Prostate gland (tissue), 2 donors: ENCODE measurements around the gene RUSF1. TPM values are rescaled to one million over a fixed set of nuclear protein-coding genes. Genes with fewer than 3 reads are reported as not detected.

Source experiments
- DNase-seq: peaks from one replicate; pipeline ENCODE4 v3.0.0-alpha.2; 2019; ENCODE audit warnings: low spot score
- H3K27ac ChIP-seq, 2 donors: fragments of 200-600 bp; sonication (generic); 2 replicates each; pipeline ENCODE4 v1.5.1; 2017 to 2019
- H3K27me3 ChIP-seq: fragments of 200-600 bp; sonication (generic); replicated peaks from 2 replicates; pipeline ENCODE4 v1.5.1; 2019; ENCODE audit not compliant: insufficient read depth
- H3K36me3 ChIP-seq, 2 donors: fragments of 200-600 bp; sonication (generic); 1 replicate in 1 of 2; 2 replicates in 1 of 2; pipeline versions ENCODE4 v1.5.1 to v1.8.1; 2017 to 2019
- H3K4me1 ChIP-seq: fragments of 200-600 bp; sonication (generic); replicated peaks from 2 replicates; pipeline ENCODE4 v1.5.1; 2019
- H3K4me3 ChIP-seq, 2 donors: fragments of 200-600 bp; sonication (generic); 2 replicates each; pipeline ENCODE4 v1.5.1; 2017 to 2019
- H3K9me3 ChIP-seq: fragments of 200-600 bp; sonication (generic); 2 replicates; pipeline ENCODE4 v1.5.1; 2017
- CTCF ChIP-seq, 4 experiments: fragments of 200-600 bp in 2 of 4; fragments of 450-650 bp in 2 of 4; sonication (generic) in 2 of 4; IDR thresholded peaks; 1 replicate in 3 of 4; 2 replicates in 1 of 4; pipeline ENCODE4 v1.5.1; 2016 to 2019; ENCODE audit warnings: antibody characterized with exemption in 4 of 4, mild to moderate bottlenecking in 2 of 4, moderate library complexity in 2 of 4
- POLR2A ChIP-seq: fragments of 450-650 bp; IDR thresholded peaks from one replicate; pipeline ENCODE4 v1.6.1; 2016; ENCODE audit warnings: antibody characterized with exemption, mild to moderate bottlenecking
- POLR2AphosphoS5 ChIP-seq: sonication (generic); formaldehyde crosslinking; IDR thresholded peaks from one replicate; pipeline ENCODE4 v1.6.1; 2017; ENCODE audit warnings: antibody characterized with exemption
- WGBS: methylation state at CpG from one replicate; pipeline ENCODE4 v1.1.5; 2018; 5-methylcytosine and 5-hydroxymethylcytosine counted together
- intact Hi-C: fragments of 100-400 bp; cut with DNase I; formaldehyde crosslinking; loops from one replicate; pipeline ENCODE4 v1.14.2; 2022
- total RNA-seq, 2 donors: library from RNA; depleted of rRNA; stranded (reverse); fragments of >200 nt; gene quantifications; one replicate each; pipeline ENCODE4 v1.1.0, GENCODE V29; 2016

RUSF1 gene
- total RNA-seq, 2 donors from 2014 or later, result 142 to 153 TPM

GRCh38 chr16:31458073-31458843 lies 49.9 kb downstream of the RUSF1 start:
- Histone ChIP-seq H3K9me3 (no peaks in the 10 kb centered on the region), H3K27ac (peak overlapping the region; percentile 98 to 99), H3K4me1 (peaks cover 20% of the 10 kb centered on the region), H3K27me3 (no peaks in the 10 kb centered on the region), H3K4me3 (peak overlapping the region; percentile 75 to 85), H3K36me3 (no peaks in the 10 kb centered on the region)
- WGBS, result 1% methylated on average over 36 of the region's 42 CpGs
- no peak for TF ChIP-seq POLR2AphosphoS5
- peak in 2 of 4 experiments; percentile 21 for TF ChIP-seq CTCF (IDR thresholded peaks at IDR 0.05)
- no peak for DNase-seq
- intact Hi-C loops, result loop anchor here (5.0 kb wide), 1 partner anchor 426 kb away; the partner anchor contains the start of gene STX4

GRCh38 chr16:31456988-31457360 lies 51.2 kb downstream of the RUSF1 start:
- H3K4me3 ChIP-seq, result no peak overlapping the region
- DNase-seq, result no peak
- intact Hi-C loops, result loop anchor here (5.0 kb wide), 1 partner anchor 425 kb away; the partner anchor contains the start of gene STX4
- TF ChIP-seq CTCF (IDR thresholded peaks at IDR 0.05), result no peak
- TF ChIP-seq POLR2AphosphoS5, result no peak
- no peak for TF ChIP-seq POLR2A
- H3K27me3 ChIP-seq, result no peaks in the 10 kb centered on the region
- H3K27ac ChIP-seq, result no peak overlapping the region
- 79% methylated on average over 8 of the region's 8 CpGs for WGBS
- no peaks in the 10 kb centered on the region for H3K36me3 ChIP-seq
- H3K9me3 ChIP-seq, result no peaks in the 10 kb centered on the region
- peaks cover 20% of the 10 kb centered on the region for H3K4me1 ChIP-seq

GRCh38 chr16:31455601-31456314 lies 52.4 kb downstream of the RUSF1 start:
- DNase-seq, result no peak
- intact Hi-C loops, result loop anchor here (5.0 kb wide), 1 partner anchor 423 kb away; the partner anchor contains the start of gene STX4
- Histone ChIP-seq H3K4me3 (no peak overlapping the region), H3K27me3 (no peaks in the 10 kb centered on the region), H3K4me1 (peaks cover 26% of the 10 kb centered on the region), H3K27ac (no peak overlapping the region), H3K9me3 (no peaks in the 10 kb centered on the region), H3K36me3 (no peaks in the 10 kb centered on the region)
- 69% methylated on average over 17 of the region's 17 CpGs for WGBS
- TF ChIP-seq POLR2AphosphoS5, result no peak
- TF ChIP-seq CTCF (IDR thresholded peaks at IDR 0.05), result no peak
- TF ChIP-seq POLR2A, result no peak

DNA sequence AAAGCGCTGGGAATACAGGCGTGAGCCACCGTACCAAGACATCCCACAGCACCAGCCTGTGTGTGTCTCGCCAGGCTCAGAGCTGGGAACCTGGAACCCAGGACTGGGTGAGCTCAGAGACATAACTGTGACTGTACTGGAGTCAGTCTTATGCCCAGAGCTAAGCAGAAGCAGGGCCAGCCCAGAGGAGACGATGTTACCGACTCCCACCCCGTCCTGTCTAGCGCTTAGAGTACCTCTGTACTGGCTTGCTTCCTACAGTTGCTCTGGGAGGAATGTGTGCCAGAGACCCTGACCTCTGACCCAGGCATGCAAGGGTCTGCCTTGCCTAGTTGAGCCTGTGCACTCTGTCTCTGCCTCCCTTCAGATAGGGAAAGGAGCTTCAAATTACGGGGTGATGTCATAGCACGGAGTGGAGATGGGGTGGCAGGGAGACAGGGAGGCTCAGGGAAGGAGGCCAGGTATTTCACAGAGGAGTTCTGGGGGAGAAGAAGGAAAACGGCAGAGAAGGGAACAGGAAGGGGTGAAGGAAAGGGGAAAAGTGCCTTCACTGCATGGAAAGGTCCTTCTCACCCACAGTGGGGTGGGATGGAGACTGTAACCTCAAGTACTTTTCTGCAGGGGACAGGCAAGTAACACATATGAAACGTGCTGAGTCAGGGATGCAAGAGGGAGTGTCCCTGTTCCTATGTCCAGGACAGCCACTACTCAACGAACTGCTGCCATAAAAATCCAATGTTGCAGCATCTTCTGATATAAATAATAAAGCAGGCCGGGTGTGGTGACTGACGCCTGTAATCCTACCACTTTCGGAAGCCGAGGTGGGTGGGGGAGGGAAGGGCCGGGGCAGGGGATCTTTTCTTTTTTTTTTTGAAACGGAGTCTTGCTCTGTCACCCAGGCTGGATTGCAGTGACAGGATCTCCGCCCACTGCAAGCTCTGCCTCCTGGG lies 54.7 kb downstream of the RUSF1 start:
- Histone ChIP-seq H3K27me3 (no peaks in the 10 kb centered on the region), H3K4me1 (peaks cover 26% of the 10 kb centered on the region), H3K9me3 (no peaks in the 10 kb centered on the region), H3K27ac (peak overlapping the region; percentile 28 to 41), H3K36me3 (no peaks in the 10 kb centered on the region), H3K4me3 (no peak overlapping the region)
- WGBS, result 41% methylated on average over 19 of the region's 20 CpGs
- intact Hi-C loops, result no loop called here
- DNase-seq, result no peak
- TF ChIP-seq CTCF (IDR thresholded peaks at IDR 0.05) (no peak), POLR2A (no peak), POLR2AphosphoS5 (no peak)
